Medulla oblongata (tissue), 1 donor: ENCODE measurements around the gene PRKN.

Experiments
- DNase-seq: peaks from one replicate; pipeline ENCODE4 v3.0.0-alpha.2; 2015; ENCODE audit errors: extremely low spot score

The PRKN gene

GRCh38 chr6:161608771-161609170, 1118.8 kb downstream of the PRKN start:
- no peak for DNase-seq

GRCh38 chr6:161607696-161608297, 1119.8 kb downstream of the PRKN start:
- DNase-seq: no peak

GRCh38 chr6:161602359-161602758, 1125.2 kb downstream of the PRKN start:
- DNase-seq: no peak

GRCh38 chr6:161598896-161599295, 1128.7 kb downstream of the PRKN start:
- DNase-seq: no peak

- DNase-seq: no peak
These were observed 1130.6 kb downstream of the PRKN start for GRCh38 chr6:161596807-161597520.

GRCh38 chr6:161594412-161594811, 1133.2 kb downstream of the PRKN start:
- no peak for DNase-seq

- DNase-seq: no peak
These were observed 1136.5 kb downstream of the PRKN start for GRCh38 chr6:161590961-161591627.

GRCh38 chr6:161586887-161587286, 1140.7 kb downstream of the PRKN start:
- no peak for DNase-seq

GRCh38 chr6:161584621-161585340, 1142.8 kb downstream of the PRKN start:
- DNase-seq: no peak

GRCh38 chr6:161584051-161584450, 1143.5 kb downstream of the PRKN start:
- DNase-seq: no peak

GRCh38 chr6:161583584-161583983, 1144.0 kb downstream of the PRKN start:
- DNase-seq: no peak

GRCh38 chr6:161578478-161578877, 1149.1 kb downstream of the PRKN start:
- no peak for DNase-seq

- DNase-seq: peak; percentile 9
These were observed 1151.9 kb downstream of the PRKN start for GRCh38 chr6:161575523-161576254.

GRCh38 chr6:161568885-161569456, 1158.6 kb downstream of the PRKN start:
- no peak for DNase-seq

GRCh38 chr6:161564952-161565351, 1162.6 kb downstream of the PRKN start:
- DNase-seq: no peak

- no peak for DNase-seq
These were observed 1165.7 kb downstream of the PRKN start for GRCh38 chr6:161561908-161562307.

- no peak for DNase-seq
These were observed 1170.0 kb downstream of the PRKN start for GRCh38 chr6:161557333-161558107.

- DNase-seq: no peak
These were observed 1172.7 kb downstream of the PRKN start for GRCh38 chr6:161554883-161555282.

- no peak for DNase-seq
These were observed 1177.5 kb downstream of the PRKN start for GRCh38 chr6:161549977-161550655.

- DNase-seq: no peak
These were observed 1178.8 kb downstream of the PRKN start for GRCh38 chr6:161548713-161549296.
